NB4 (cell line): ENCODE data around the gene EEF1A2.

ENCODE experiments used
- CTCF ChIP-seq: IDR thresholded peaks from one replicate; pipeline ENCODE4 v1.5.1; 2012; ENCODE audit warnings: low read depth, low read length
- MAX ChIP-seq: IDR thresholded peaks from 2 replicates; pipeline ENCODE4 v1.6.1; 2011; ENCODE audit warnings: low read depth, low read length
- MYC ChIP-seq: IDR thresholded peaks from 2 replicates; pipeline ENCODE4 v1.6.1; 2011; ENCODE audit warnings: low read depth, low read length
- POLR2A ChIP-seq: IDR thresholded peaks from 2 replicates; pipeline ENCODE4 v1.6.1; 2011; ENCODE audit warnings: mild to moderate bottlenecking; ENCODE audit not compliant: insufficient read length; ENCODE audit errors: extremely low read depth

GRCh38 chr20:63530788-63531160 is 31.9 kb upstream of the EEF1A2 start:
- no peak for TF ChIP-seq CTCF
- no peak for TF ChIP-seq MAX
- no peak for TF ChIP-seq POLR2A
- no peak for TF ChIP-seq MYC
